K562 (cell line): ENCODE data around the gene PDLIM4. TPM values are rescaled to one million over a fixed set of nuclear protein-coding genes. Genes with fewer than 3 reads are reported as not detected.

ENCODE experiments used
- ATAC-seq: fragments of 200-7000 bp; cut with Tn5 transposase; 3 replicates; pipeline ENCODE4 v1.9.1; 2020; ENCODE audit warnings: moderate library complexity
- BruUV-seq: library from RNA; stranded (reverse); fragments of 400-500 nt; replicated peaks from 2 replicates; lab custom pipeline; 2021; lab: Mats Ljungman, UMichigan
- CTCF ChIA-PET: fragments of 300-600 bp; formaldehyde crosslinking; extraction: SDS; loops from one replicate; lab custom pipeline; 2021; ENCODE audit warnings: low intra/inter-chr PET ratio; lab: Yijun Ruan, JAX
- POLR2A ChIA-PET: fragments of 300-600, 350-650 bp; sonication (Branson Sonifier 250); formaldehyde crosslinking; extraction: SDS; loops from one replicate; lab custom pipeline; 2021; ENCODE audit warnings: antibody characterized with exemption, inconsistent platforms; lab: Yijun Ruan, JAX
- DNase-seq, 4 experiments: peaks; one replicate each; pipeline versions ENCODE4 v3.0.0 to v3.0.0-alpha.2; 2011 to 2018; ENCODE audit warnings: low spot score in 3 of 4, mixed read lengths in 3 of 4; ENCODE audit errors: extremely low read depth in 1 of 4
- FAIRE-seq: peaks from 2 replicates; lab custom pipeline; 2011; peaks lifted over from hg19 to GRCh38; lab: Jason Lieb, UNC
- H2AFZ ChIP-seq: 2 replicates; pipeline ENCODE4 v1.6.0; 2011; ENCODE audit warnings: low read depth, low read length, control low read depth, inconsistent platforms
- H3K27ac ChIP-seq: fragments of 200-600 bp; 3 replicates; pipeline ENCODE4 v1.8.0; 2011; ENCODE audit warnings: low read depth, mild to moderate bottlenecking, control low read depth, inconsistent platforms, low read length, moderate library complexity, mixed read lengths; ENCODE audit errors: extremely low read depth
- H3K27me3 ChIP-seq, 2 experiments: fragments of 300-600 bp in 1 of 2; 2 replicates in 1 of 2; 3 replicates in 1 of 2; pipeline versions ENCODE4 v1.6.0 to v1.8.0; 2011; ENCODE audit warnings: inconsistent platforms in 2 of 2, low read length in 2 of 2, mild to moderate bottlenecking in 1 of 2, mixed read lengths in 1 of 2, moderate library complexity in 1 of 2; ENCODE audit not compliant: control insufficient read depth in 2 of 2, insufficient read depth in 2 of 2
- H3K36me3 ChIP-seq: fragments of 300-600 bp; 3 replicates; pipeline ENCODE4 v1.8.0; 2011; ENCODE audit warnings: mild to moderate bottlenecking, low read length, inconsistent platforms; ENCODE audit not compliant: control insufficient read depth, insufficient read depth
- H3K4me1 ChIP-seq, 2 experiments: fragments of 200-600 bp in 1 of 2; replicated peaks in 1 of 2; 2 replicates in 1 of 2; 3 replicates in 1 of 2; pipeline versions ENCODE4 v1.5.1 to v1.8.0; 2011; ENCODE audit warnings: inconsistent platforms in 2 of 2, low read length in 2 of 2, mild to moderate bottlenecking in 1 of 2, mixed read lengths in 1 of 2, moderate library complexity in 1 of 2; ENCODE audit not compliant: control insufficient read depth in 2 of 2, insufficient read depth in 2 of 2
- H3K4me2 ChIP-seq: 2 replicates; pipeline ENCODE4 v1.6.1; 2011; ENCODE audit warnings: low read length, control low read depth, inconsistent platforms, mixed read lengths; ENCODE audit not compliant: insufficient read depth
- H3K4me3 ChIP-seq: fragments of 200-600 bp; sonication (generic), shearing (Covaris generic); 2 replicates; pipeline ENCODE4 v1.5.1; 2016; ENCODE audit warnings: control low read depth, inconsistent platforms
- H3K79me2 ChIP-seq: fragments of 200-600 bp; 3 replicates; pipeline ENCODE4 v1.8.0; 2011; ENCODE audit warnings: low read length, inconsistent platforms; ENCODE audit not compliant: control insufficient read depth, insufficient read depth
- H3K9ac ChIP-seq, 2 experiments: 2 replicates each; pipeline versions ENCODE4 v1.6.0 to v1.6.1; 2011; ENCODE audit warnings: low read depth in 2 of 2, low read length in 2 of 2, control low read depth in 1 of 2, inconsistent platforms in 1 of 2, mild to moderate bottlenecking in 1 of 2, mixed read lengths in 1 of 2; ENCODE audit not compliant: insufficient read depth in 1 of 2
- H3K9me1 ChIP-seq: one replicate; pipeline ENCODE4 v1.6.0; 2011; ENCODE audit warnings: inconsistent platforms, mild to moderate bottlenecking, low read length, moderate library complexity; ENCODE audit not compliant: control insufficient read depth, insufficient read depth
- H3K9me3 ChIP-seq: replicated peaks from 2 replicates; pipeline ENCODE4 v1.5.1; 2011; ENCODE audit warnings: low read depth, low read length, inconsistent platforms; ENCODE audit not compliant: control insufficient read depth, insufficient read depth
- H4K20me1 ChIP-seq: replicated peaks from 2 replicates; pipeline ENCODE4 v1.6.1; 2011; ENCODE audit warnings: low read length, inconsistent platforms, mixed read lengths; ENCODE audit not compliant: control insufficient read depth, insufficient read depth
- ARID1B ChIP-seq: fragments of 450-650 bp; IDR thresholded peaks from 2 replicates; pipeline ENCODE4 v1.6.1; 2016; ENCODE audit warnings: antibody characterized with exemption, mild to moderate bottlenecking, inconsistent platforms
- CTCFL ChIP-seq: IDR thresholded peaks from 2 replicates; pipeline ENCODE4 v1.6.1; 2011; ENCODE audit warnings: borderline replicate concordance, low read depth, mild to moderate bottlenecking, moderate library complexity, low read length; ENCODE audit not compliant: insufficient read depth, poor library complexity, severe bottlenecking
- GABPB2 ChIP-seq: fragments of 250-450 bp; sonication (Bioruptor Pico); conservative IDR thresholded peaks from 2 replicates; pipeline ENCODE4 v1.5.1; 2021; ENCODE audit warnings: mild to moderate bottlenecking
- GTF2E2 ChIP-seq: fragments of 200-800 bp; sonication (Bioruptor generic); IDR thresholded peaks from 2 replicates; pipeline ENCODE4 v1.6.1; 2016; ENCODE audit warnings: missing genetic modification characterization, missing compliant biosample characterization
- HNRNPH1 ChIP-seq: fragments of 200-400 bp; formaldehyde crosslinking; optimal IDR thresholded peaks from 2 replicates; pipeline ENCODE3; 2017; ENCODE audit warnings: low read depth, mild to moderate bottlenecking, low read length, moderate library complexity
- MAX ChIP-seq: sonication (generic); formaldehyde crosslinking; IDR thresholded peaks from 2 replicates; pipeline ENCODE4 v1.9.0; 2022; ENCODE audit warnings: mild to moderate bottlenecking, missing genetic modification reagents
- RCOR1 ChIP-seq, 2 experiments: IDR thresholded peaks; 2 replicates each; pipeline ENCODE4 v1.6.1; 2012; ENCODE audit warnings: low read depth in 2 of 2, low read length in 2 of 2, borderline replicate concordance in 1 of 2, improper control_type of control experiment in 1 of 2
- TCF3 ChIP-seq: sonication (generic); formaldehyde crosslinking; IDR thresholded peaks from 2 replicates; pipeline ENCODE4 v1.4.0; 2020; ENCODE audit warnings: mild to moderate bottlenecking, missing genetic modification reagents
- ZBTB7A ChIP-seq: IDR thresholded peaks from 2 replicates; pipeline ENCODE4 v1.6.1; 2011; ENCODE audit warnings: low read depth, mild to moderate bottlenecking, low read length, moderate library complexity, borderline replicate concordance; ENCODE audit not compliant: control insufficient read depth
- ZNF277 ChIP-seq: fragments of 250-450 bp; sonication (Bioruptor Pico); IDR thresholded peaks from 2 replicates; pipeline ENCODE4 v1.8.0; 2022; ENCODE audit warnings: inconsistent platforms, mild to moderate bottlenecking, moderate library complexity, borderline replicate concordance
- ZNF512 ChIP-seq: IDR thresholded peaks from 2 replicates; pipeline ENCODE4 v1.6.1; 2016; ENCODE audit warnings: missing genetic modification characterization, missing compliant biosample characterization
- WGBS: fragments of 100-300 bp; shearing (Covaris generic); methylation state at CpG from one replicate; pipeline ENCODE4 v1.1.6; 2016; ENCODE audit warnings: low coverage, mixed read lengths; ENCODE audit not compliant: insufficient coverage; ENCODE audit errors: missing lambda C conversion rate; 5-methylcytosine and 5-hydroxymethylcytosine counted together
- in situ Hi-C: fragments of 300-500 bp; cut with MboI; formaldehyde crosslinking; loops from 4 replicates; pipeline ENCODE4 v1.15.0; 2018; ENCODE audit warnings: inconsistent platforms, mixed read lengths
- intact Hi-C: fragments of 100-400 bp; cut with micrococcal nuclease; formaldehyde crosslinking; loops from 2 replicates; pipeline ENCODE4 v1.14.2; 2022
- polyA plus RNA-seq, 8 experiments: library from polyadenylated mRNA; depleted of rRNA in 4 of 8; stranded (reverse) in 5 of 8; unstranded in 3 of 8; fragments of >200 nt; fragmentation: Nextera tagmentation in 2 of 8; fragmentation: Illumina TruSeq in 1 of 8; extraction: Ambion mirVana in 2 of 8; extraction: Trizol in 1 of 8; gene quantifications; 2 replicates each; pipeline versions ENCODE4 v1.2.1 to v1.2.3, GENCODE V29; 2011 to 2014; ENCODE audit warnings: inconsistent platforms in 1 of 8, missing spikeins in 1 of 8
- total RNA-seq, 7 experiments: library from RNA; depleted of rRNA in 6 of 7; stranded (reverse); fragments of >200 nt in 6 of 7; fragmentation: Illumina TruSeq in 2 of 7; extraction: Trizol in 2 of 7; gene quantifications; 2 replicates each; pipeline versions ENCODE4 v1.2.1 to v1.2.3, GENCODE V29; 2011 to 2021; ENCODE audit warnings: low replicate concordance in 1 of 7

Gene PDLIM4
- total and polyA plus RNA-seq, 9 of the 15 experiments (the other 6 are each of a cell fraction or from before 2014, with no cell fraction given): 0.28 to 32.8 (median 13.1) TPM

GRCh38 chr5:132272311-132273210, 15.1 kb downstream of the PDLIM4 start:
- 51% methylated on average over 37 of the region's 37 CpGs for WGBS
- TF ChIP-seq ARID1B (no peak), ZNF277 (no peak), GTF2E2 (no peak), CTCFL (peak; percentile 56), RCOR1 (IDR thresholded peaks at IDR 0.05; ENCODE audit: borderline replicate concordance in 1 of 2, low read depth in 2 of 2, low read length in 2 of 2) (0 out of 4 replicates have a peak, but pooled peaks of 1 of the 2 experiments have one; percentile 16), MAX (peak; percentile 41; the same call in 1 of the 2 replicates), HNRNPH1 (no peak), TCF3 (no peak), ZBTB7A (peak; percentile 90), ZNF512 (tag) (no peak), GABPB2 (no peak)

More at GRCh38 chr5:132272311-132273210, 15.1 kb downstream of the PDLIM4 start:
- no peaks in the 10 kb centered on the region for H3K79me2 ChIP-seq
- no peaks in the 10 kb centered on the region for H3K27me3 ChIP-seq
- H3K36me3 ChIP-seq: peaks cover 10% of the 10 kb centered on the region; the same call in 2 of the 3 replicates
- H3K9ac ChIP-seq: peak overlapping the region in 1 of 2 experiments; percentile 80; a peak in 2 of 4 replicates
- FAIRE-seq (peak; percentile 81), DNase-seq (peak; percentile 59 to 85 (median 65)), ATAC-seq (peak; percentile 82)
- H3K4me3 ChIP-seq: no peak overlapping the region
- H3K4me1 ChIP-seq: peaks cover 12 to 41% of the 10 kb centered on the region in 2 experiments; a peak in 4 of 5 replicates
- no TSS peak for BruUV-seq
- no peak overlapping the region; the same call in 1 of the 2 replicates for H3K4me2 ChIP-seq
- in situ Hi-C loops: no loop called here
- no peak overlapping the region for H3K27ac ChIP-seq
- H3K9me3 ChIP-seq: no peaks in the 10 kb centered on the region
- ChIA-PET POLR2A (interaction anchor here (0.6 to 1.1 kb wide), 4 partner anchors 9 to 97 kb away, joined by 3 to 4 read pairs (median 3); partner anchors contain the start of genes SLC22A4 and SLC22A5), CTCF (interaction anchor here (1.1 to 2.0 kb wide), 3 partner anchors 41 to 207 kb away, joined by 3 to 11 read pairs (median 7); no protein-coding TSS in a partner anchor)
- intact Hi-C loops: loop anchor here (1.0 to 5.0 kb wide), 5 partner anchors 35 to 229 kb away; partner anchors contain the start of gene SLC22A5
- no peaks in the 10 kb centered on the region for H4K20me1 ChIP-seq
- H2AFZ ChIP-seq: peak overlapping the region; percentile 76
- H3K9me1 ChIP-seq: no peaks in the 10 kb centered on the region
